H1 (cell line): ENCODE measurements around the gene CPLX1. TPM values are rescaled to one million over a fixed set of nuclear protein-coding genes. Genes with fewer than 3 reads are reported as not detected.

ENCODE experiments used
- CTCF ChIA-PET: fragments of 300-600 bp; sonication (Branson Sonifier 250); formaldehyde crosslinking; loops from one replicate; lab custom pipeline; 2021; ENCODE audit not compliant: partially characterized antibody; lab: Charles Lee
- POLR2A ChIA-PET: fragments of 300-600 bp; sonication (Branson Sonifier 250); formaldehyde crosslinking; loops from one replicate; lab custom pipeline; 2021; ENCODE audit warnings: inconsistent platforms; ENCODE audit not compliant: partially characterized antibody; lab: Charles Lee
- DNase-seq, 2 experiments: peaks; one replicate each; pipeline versions ENCODE4 v3.0.0 to v3.0.0-alpha.2; 2010 to 2022; ENCODE audit warnings: low spot score in 2 of 2, low read depth in 1 of 2, mixed read lengths in 1 of 2
- FAIRE-seq: peaks from 2 replicates; lab custom pipeline; 2011; peaks lifted over from hg19 to GRCh38; lab: Jason Lieb, UNC
- H2AFZ ChIP-seq: 2 replicates; pipeline ENCODE4 v1.8.1; 2012; ENCODE audit warnings: low read length, inconsistent platforms
- H2AK5ac ChIP-seq: 2 replicates; pipeline ENCODE4 v1.6.1; 2013; ENCODE audit warnings: low read depth, low read length
- H2BK120ac ChIP-seq: replicated peaks from 2 replicates; pipeline ENCODE3; 2013; ENCODE audit warnings: low read depth, low read length, inconsistent platforms
- H2BK12ac ChIP-seq: 2 replicates; pipeline ENCODE4 v1.6.1; 2013; ENCODE audit warnings: low read depth, low read length
- H2BK15ac ChIP-seq: 2 replicates; pipeline ENCODE4 v1.6.1; 2013; ENCODE audit warnings: low read length
- H2BK20ac ChIP-seq: 2 replicates; pipeline ENCODE4 v1.6.1; 2013; ENCODE audit warnings: low read length
- H2BK5ac ChIP-seq: 2 replicates; pipeline ENCODE4 v1.6.1; 2013; ENCODE audit warnings: low read depth, low read length
- H3K14ac ChIP-seq: 2 replicates; pipeline ENCODE4 v1.6.1; 2013; ENCODE audit warnings: inconsistent platforms; ENCODE audit not compliant: insufficient read length
- H3K18ac ChIP-seq: 2 replicates; pipeline ENCODE4 v1.6.1; 2013; ENCODE audit warnings: low read length; ENCODE audit errors: extremely low read depth
- H3K23ac ChIP-seq: 2 replicates; pipeline ENCODE4 v1.6.1; 2013; ENCODE audit warnings: inconsistent platforms; ENCODE audit not compliant: insufficient read length
- H3K23me2 ChIP-seq: 2 replicates; pipeline ENCODE4 v1.6.1; 2013; ENCODE audit warnings: low read depth, low read length
- H3K27ac ChIP-seq: 2 replicates; pipeline ENCODE4 v1.6.1; 2011; ENCODE audit warnings: low read depth, low read length, inconsistent platforms
- H3K27me3 ChIP-seq, 4 experiments: replicated peaks in 1 of 4; 1 replicate in 1 of 4; 2 replicates in 3 of 4; pipeline versions ENCODE4 v1.6.1 to v1.8.1; 2011 to 2013; ENCODE audit warnings: low read length in 3 of 4, mild to moderate bottlenecking in 3 of 4, inconsistent platforms in 2 of 4, mixed read lengths in 2 of 4, moderate library complexity in 1 of 4; ENCODE audit not compliant: control insufficient read depth in 3 of 4, insufficient read depth in 3 of 4; ENCODE audit errors: extremely low read depth in 1 of 4
- H3K36me3 ChIP-seq, 4 experiments: 2 replicates each; pipeline versions ENCODE4 v1.6.1 to v1.8.1; 2011 to 2013; ENCODE audit warnings: mild to moderate bottlenecking in 4 of 4, low read length in 3 of 4, moderate library complexity in 2 of 4, control low read depth in 1 of 4, inconsistent platforms in 1 of 4; ENCODE audit not compliant: insufficient read depth in 4 of 4, control insufficient read depth in 2 of 4
- H3K4ac ChIP-seq: replicated peaks from 2 replicates; pipeline ENCODE3; 2013; ENCODE audit warnings: low read length, low read depth, mixed read lengths, inconsistent platforms; ENCODE audit not compliant: insufficient read length
- H3K4me1 ChIP-seq, 4 experiments: replicated peaks in 1 of 4; 1 replicate in 1 of 4; 2 replicates in 3 of 4; pipeline versions ENCODE4 v1.6.1 to v1.8.1; 2011 to 2013; ENCODE audit warnings: low read length in 3 of 4, inconsistent platforms in 2 of 4, mixed read lengths in 1 of 4; ENCODE audit not compliant: insufficient read depth in 4 of 4, control insufficient read depth in 3 of 4
- H3K4me2 ChIP-seq, 2 experiments: 2 replicates each; pipeline versions ENCODE4 v1.6.1 to v1.8.1; 2011 to 2013; ENCODE audit warnings: low read depth in 2 of 2, low read length in 2 of 2, control low read depth in 1 of 2, inconsistent platforms in 1 of 2, mild to moderate bottlenecking in 1 of 2; ENCODE audit not compliant: insufficient read depth in 1 of 2
- H3K4me3 ChIP-seq, 4 experiments: fragments of 200-600, 300-600 bp in 1 of 4; sonication (generic), shearing (Covaris generic), sonication (Bioruptor Twin) in 1 of 4; 2 replicates each; pipeline versions ENCODE4 v1.5.1 to v1.8.1; 2011 to 2016; ENCODE audit warnings: low read length in 4 of 4, low read depth in 3 of 4, control low read depth in 2 of 4, inconsistent platforms in 2 of 4, mild to moderate bottlenecking in 2 of 4, mixed read lengths in 1 of 4, moderate library complexity in 1 of 4; ENCODE audit not compliant: insufficient read depth in 2 of 4; ENCODE audit errors: extremely low read depth in 1 of 4
- H3K56ac ChIP-seq: replicated peaks from 2 replicates; pipeline ENCODE3; 2013; ENCODE audit warnings: low read depth, mild to moderate bottlenecking, mixed read lengths, low read length, inconsistent platforms; ENCODE audit not compliant: insufficient read length
- H3K79me1 ChIP-seq: 2 replicates; pipeline ENCODE4 v1.6.1; 2013; ENCODE audit warnings: low read depth, low read length, control low read depth
- H3K79me2 ChIP-seq, 2 experiments: 2 replicates each; pipeline versions ENCODE4 v1.6.1 to v1.8.1; 2012 to 2013; ENCODE audit warnings: low read length in 2 of 2, mild to moderate bottlenecking in 2 of 2, inconsistent platforms in 1 of 2; ENCODE audit not compliant: insufficient read depth in 2 of 2, control insufficient read depth in 1 of 2
- H3K9ac ChIP-seq, 4 experiments: replicated peaks in 1 of 4; 1 replicate in 1 of 4; 2 replicates in 3 of 4; pipeline versions ENCODE4 v1.6.1 to v1.8.1; 2011 to 2013; ENCODE audit warnings: low read depth in 3 of 4, low read length in 3 of 4, control low read depth in 2 of 4, mild to moderate bottlenecking in 2 of 4, moderate library complexity in 2 of 4, inconsistent platforms in 1 of 4; ENCODE audit errors: extremely low read depth in 1 of 4
- H3K9me3 ChIP-seq, 2 experiments: 2 replicates each; pipeline versions ENCODE4 v1.6.1 to v1.8.1; 2012 to 2013; ENCODE audit warnings: mild to moderate bottlenecking in 2 of 2, moderate library complexity in 2 of 2, control low read depth in 1 of 2, inconsistent platforms in 1 of 2, low read depth in 1 of 2, low read length in 1 of 2, mixed read lengths in 1 of 2; ENCODE audit not compliant: insufficient read depth in 2 of 2
- H4K20me1 ChIP-seq, 2 experiments: replicated peaks in 1 of 2; 2 replicates each; pipeline versions ENCODE3 to v1.8.1; 2011 to 2013; ENCODE audit warnings: inconsistent platforms in 2 of 2, low read length in 2 of 2, mild to moderate bottlenecking in 1 of 2; ENCODE audit not compliant: insufficient read depth in 2 of 2, control insufficient read depth in 1 of 2
- H4K5ac ChIP-seq: 2 replicates; pipeline ENCODE4 v1.6.1; 2013; ENCODE audit warnings: low read length, low read depth, mixed read lengths, inconsistent platforms; ENCODE audit not compliant: insufficient read length
- H4K8ac ChIP-seq: 2 replicates; pipeline ENCODE4 v1.8.0; 2013; ENCODE audit warnings: mild to moderate bottlenecking, moderate library complexity, low read length, inconsistent platforms; ENCODE audit not compliant: insufficient read depth; ENCODE audit errors: extremely low read depth
- H4K91ac ChIP-seq: replicated peaks from 2 replicates; pipeline ENCODE3; 2013; ENCODE audit warnings: low read length, mixed read lengths, inconsistent platforms; ENCODE audit not compliant: insufficient read length
- ASH2L ChIP-seq: fragments of 200-600, 300-600 bp; sonication (generic); IDR thresholded peaks from one replicate; pipeline ENCODE4 v1.7.1; 2017; ENCODE audit warnings: low read length
- CHD1 ChIP-seq: IDR thresholded peaks from 2 replicates; pipeline ENCODE4 v1.6.1; 2012; ENCODE audit warnings: low read depth, low read length, improper control_type of control experiment
- GABPA ChIP-seq: IDR thresholded peaks from 2 replicates; pipeline ENCODE4 v1.6.1; 2011; ENCODE audit warnings: mild to moderate bottlenecking, low read length, moderate library complexity, borderline replicate concordance; ENCODE audit not compliant: insufficient read depth
- JUN ChIP-seq: IDR thresholded peaks from 2 replicates; pipeline ENCODE4 v1.6.1; 2011; ENCODE audit warnings: low read depth, mild to moderate bottlenecking, improper control_type of control experiment, low read length
- RAD21 ChIP-seq, 2 experiments: IDR thresholded peaks in 1 of 2; conservative IDR thresholded peaks in 1 of 2; 2 replicates each; pipeline ENCODE4 v1.6.1; 2011; ENCODE audit warnings: low read depth in 2 of 2, low read length in 2 of 2, improper control_type of control experiment in 1 of 2, inconsistent platforms in 1 of 2, mild to moderate bottlenecking in 1 of 2, moderate library complexity in 1 of 2
- SIRT6 ChIP-seq: IDR thresholded peaks from one replicate; pipeline ENCODE4 v1.7.1; 2012; ENCODE audit warnings: low read length, inconsistent platforms
- SIX5 ChIP-seq: IDR thresholded peaks from 2 replicates; pipeline ENCODE4 v1.6.1; 2011; ENCODE audit warnings: mild to moderate bottlenecking, low read depth, low read length
- SP4 ChIP-seq: IDR thresholded peaks from 2 replicates; pipeline ENCODE4 v1.6.1; 2012; ENCODE audit warnings: low read length, inconsistent platforms
- WGBS, 2 experiments: shearing (Covaris generic) in 1 of 2; methylation state at CpG; one replicate each; pipeline versions ENCODE4 v1.1.6 to v1.1.7; 2013 to 2015; ENCODE audit warnings: low lambda C conversion rate in 2 of 2, mixed read lengths in 2 of 2, inconsistent platforms in 1 of 2, low coverage in 1 of 2, missing lambda C conversion rate in 1 of 2; ENCODE audit not compliant: insufficient replicate concordance in 2 of 2, insufficient coverage in 1 of 2, insufficient read length in 1 of 2; ENCODE audit errors: extremely low coverage in 1 of 2, missing lambda C conversion rate in 1 of 2; 5-methylcytosine and 5-hydroxymethylcytosine counted together
- polyA plus RNA-seq, 7 experiments: library from polyadenylated mRNA; depleted of rRNA in 3 of 7; stranded (reverse) in 5 of 7; unstranded in 2 of 7; fragments of >200 nt in 5 of 7; fragments of 200-250 nt in 2 of 7; gene quantifications; 1 replicate in 5 of 7; 2 replicates in 1 of 7; 4 replicates in 1 of 7; pipeline versions ENCODE4 v1.2.1 to v1.2.3, GENCODE V29; 2011 to 2013; ENCODE audit warnings: missing spikeins in 2 of 7, mixed read lengths in 2 of 7
- total RNA-seq: library from RNA; stranded (reverse); fragmentation: NEBNext Ultra II Directional; extraction: Animal tissue kit (Norgen Biotek cat#: 25700); gene quantifications from 2 replicates; pipeline ENCODE4 v1.2.1, GENCODE V29; 2021

Gene CPLX1
- total and polyA plus RNA-seq, 2 of the 8 experiments (the other 6 are each of a cell fraction or from before 2014, with no cell fraction given): 0.32 to 0.56 TPM

DNA sequence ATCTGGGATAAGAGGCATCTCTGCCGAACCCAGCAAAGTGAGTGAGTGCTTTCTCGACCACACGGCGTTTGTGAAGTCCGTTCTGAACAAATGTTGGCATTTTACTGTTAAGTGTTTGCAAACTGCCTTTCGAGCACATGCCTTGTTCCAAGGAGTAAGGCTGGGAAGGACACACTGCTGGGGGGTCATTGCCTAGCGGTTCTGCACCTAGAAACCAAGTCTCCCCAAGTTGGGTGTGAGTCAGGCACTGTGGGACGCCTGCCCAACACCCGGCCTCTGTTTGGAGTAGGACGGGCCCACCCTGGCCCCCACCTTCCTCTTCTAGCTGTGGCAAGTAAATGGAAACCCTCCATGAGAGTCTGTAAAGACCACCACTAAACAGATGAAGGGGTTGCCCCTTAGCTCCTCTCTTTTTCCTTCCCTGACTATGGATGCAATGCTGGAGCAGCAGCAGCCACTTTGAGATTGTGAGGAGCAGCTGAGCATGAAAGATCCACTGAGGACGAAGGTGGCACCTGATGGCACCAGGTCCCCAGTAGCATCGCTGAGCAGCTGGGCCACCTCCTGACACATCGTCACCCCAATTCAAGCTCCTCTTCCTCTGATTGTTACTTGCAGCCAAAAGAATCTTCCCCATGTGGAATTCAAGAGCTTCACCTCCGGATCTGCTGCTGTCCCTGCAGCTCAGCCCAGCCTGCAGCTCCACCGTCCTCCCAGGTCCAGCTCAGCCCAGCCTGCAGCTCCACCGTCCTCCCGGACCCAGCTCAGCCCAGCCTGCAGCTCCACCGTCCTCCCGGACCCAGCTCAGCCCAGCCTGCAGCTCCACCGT, 6.3 kb downstream of the CPLX1 start:
- Histone ChIP-seq H3K9ac (no peak overlapping the region), H3K4ac (no peak overlapping the region), H2BK12ac (no peak overlapping the region), H2BK5ac (no peak overlapping the region), H2BK20ac (no peak overlapping the region), H3K79me1 (no peaks in the 10 kb centered on the region), H3K23me2 (no peaks in the 10 kb centered on the region), H2AK5ac (no peak overlapping the region), H2BK120ac (no peak overlapping the region), H4K5ac (no peak overlapping the region), H3K4me1 (peaks cover 0 to under 1% (median 0%) of the 10 kb centered on the region in 4 experiments; a peak in 1 of 7 replicates), H3K4me3 (no peak overlapping the region), H2BK15ac (no peak overlapping the region), H3K23ac (no peak overlapping the region), H3K9me3 (no peaks in the 10 kb centered on the region), H3K27me3 (peaks cover 16 to 73% (median 48%) of the 10 kb centered on the region in 4 experiments), H3K36me3 (no peaks in the 10 kb centered on the region), H3K18ac (no peak overlapping the region), H4K91ac (no peak overlapping the region), H4K20me1 (peaks cover 2 to 7% of the 10 kb centered on the region in 2 experiments), H4K8ac (no peak overlapping the region), H3K79me2 (no peaks in the 10 kb centered on the region), H2AFZ (no peak overlapping the region), H3K4me2 (no peak overlapping the region), H3K56ac (no peak overlapping the region), H3K27ac (no peak overlapping the region), H3K14ac (no peak overlapping the region)
- DNase-seq: no peak
- FAIRE-seq: no peak
- ChIA-PET POLR2A (no interaction called here), CTCF (interaction anchor here (0.6 to 1.4 kb wide), 7 partner anchors 14 to 95 kb away, joined by 3 to 4 read pairs (median 3); no protein-coding TSS in a partner anchor)
- 85% methylated on average over 20 of the region's 20 CpGs; no CpG with 5 or more reads in 1 of the 2 experiments for WGBS, 2 experiments
- no peak for TF ChIP-seq SP4
- no peak for TF ChIP-seq CHD1
- no peak for TF ChIP-seq SIRT6
- TF ChIP-seq RAD21 (IDR thresholded peaks at IDR 0.05 in 1 of 2, conservative IDR thresholded peaks at IDR 0.05 in 1 of 2; ENCODE audit: low read depth in 2 of 2, low read length in 2 of 2): no peak
- no peak for TF ChIP-seq ASH2L
- TF ChIP-seq GABPA: no peak
- no peak for TF ChIP-seq SIX5
- TF ChIP-seq JUN: no peak
